ENCODE data around the gene RBM42. TPM values are rescaled to one million over a fixed set of nuclear protein-coding genes. Genes with fewer than 3 reads are reported as not detected.

The RBM42 gene
- polyA plus RNA-seq, 3 donors from 2014 or later = 51.4 to 91.8 (median 72.7) TPM

- peaks cover 13 to 26% (median 17%) of the 10 kb centered on the region in 3 donors for H3K36me3 Mint-ChIP-seq
- no peaks in the 10 kb centered on the region for H3K9me3 Mint-ChIP-seq
- H3K4me1 Mint-ChIP-seq = peaks cover 23 to 36% of the 10 kb centered on the region in 2 donors
- peak overlapping the region; percentile 95 to 100 (median 99) for H3K4me3 Mint-ChIP-seq
- DNase-seq = no peak
- peaks cover 5 to 8% (median 5%) of the 10 kb centered on the region in 3 donors for H3K27me3 Mint-ChIP-seq (ENCODE audit: low read depth in 3 of 3)
- H3K27ac Mint-ChIP-seq = peak overlapping the region; percentile 91 to 99 (median 98)
Observed at GRCh38 chr19:35629332-35629633, 447 bp downstream of the RBM42 start.

GRCh38 chr19:35633727-35634440, 5.0 kb downstream of the RBM42 start:
- H3K4me3 Mint-ChIP-seq = no peak overlapping the region
- no peak for DNase-seq
- no peaks in the 10 kb centered on the region for H3K9me3 Mint-ChIP-seq
- no peak overlapping the region for H3K27ac Mint-ChIP-seq
- peaks cover 13 to 38% (median 21%) of the 10 kb centered on the region in 3 donors for H3K36me3 Mint-ChIP-seq
- peaks cover under 1% of the 10 kb centered on the region in 3 donors for H3K27me3 Mint-ChIP-seq (ENCODE audit: low read depth in 3 of 3)
- H3K4me1 Mint-ChIP-seq = peaks cover 12 to 26% of the 10 kb centered on the region in 2 donors

GRCh38 chr19:35636651-35637050, 7.8 kb downstream of the RBM42 start:
- peaks cover 10 to 29% (median 17%) of the 10 kb centered on the region in 3 donors for H3K36me3 Mint-ChIP-seq

GRCh38 chr19:35637165-35637564, 8.3 kb downstream of the RBM42 start:
- H3K4me1 Mint-ChIP-seq = peaks cover 8% of the 10 kb centered on the region in 2 donors
- H3K27me3 Mint-ChIP-seq (ENCODE audit: low read depth in 3 of 3) = peaks cover 0 to 2% (median 0%) of the 10 kb centered on the region in 3 donors
- H3K27ac Mint-ChIP-seq = no peak overlapping the region
- H3K36me3 Mint-ChIP-seq = peaks cover 5 to 24% (median 12%) of the 10 kb centered on the region in 3 donors
- H3K9me3 Mint-ChIP-seq = no peaks in the 10 kb centered on the region
- DNase-seq = no peak
- no peak overlapping the region for H3K4me3 Mint-ChIP-seq

More at GRCh38 chr19:35636651-35637050, 7.8 kb downstream of the RBM42 start:
- peaks cover 6 to 11% of the 10 kb centered on the region in 2 donors for H3K4me1 Mint-ChIP-seq
- DNase-seq = no peak
- peaks cover 0 to 2% (median 0%) of the 10 kb centered on the region in 3 donors for H3K27me3 Mint-ChIP-seq (ENCODE audit: low read depth in 3 of 3)
- no peak overlapping the region for H3K4me3 Mint-ChIP-seq
- H3K27ac Mint-ChIP-seq = no peak overlapping the region
- H3K9me3 Mint-ChIP-seq = no peaks in the 10 kb centered on the region

GRCh38 chr19:35639321-35639639, 10.4 kb downstream of the RBM42 start:
- Mint-ChIP-seq H3K27me3 (ENCODE audit: low read depth in 3 of 3) (peaks cover 0 to 2% (median 0%) of the 10 kb centered on the region in 3 donors), H3K36me3 (peaks cover 0 to 11% (median 4%) of the 10 kb centered on the region in 3 donors), H3K4me1 (peaks cover 3 to 11% of the 10 kb centered on the region in 2 donors), H3K27ac (peak overlapping the region in 1 of 6 donors; percentile 54), H3K9me3 (no peaks in the 10 kb centered on the region), H3K4me3 (no peak overlapping the region)
- no peak for DNase-seq

GRCh38 chr19:35639863-35640262, 11.0 kb downstream of the RBM42 start:
- DNase-seq = no peak
- H3K27ac Mint-ChIP-seq = peak overlapping the region in 1 of 6 donors; percentile 54
- peaks cover 8 to 17% of the 10 kb centered on the region in 2 donors for H3K4me1 Mint-ChIP-seq
- H3K9me3 Mint-ChIP-seq = no peaks in the 10 kb centered on the region
- no peak overlapping the region for H3K4me3 Mint-ChIP-seq
- H3K36me3 Mint-ChIP-seq = peaks cover 0 to 11% (median 4%) of the 10 kb centered on the region in 3 donors
- H3K27me3 Mint-ChIP-seq (ENCODE audit: low read depth in 3 of 3) = peaks cover 0 to 2% (median 0%) of the 10 kb centered on the region in 3 donors

- DNase-seq = peak; percentile 31 to 47 (median 43)
- Mint-ChIP-seq H3K27me3 (ENCODE audit: low read depth in 3 of 3) (peaks cover 0 to 2% (median 0%) of the 10 kb centered on the region in 3 donors), H3K4me3 (peak within 1 kb of the TSS; percentile 38 to 72 (median 55)), H3K4me1 (peaks cover 16 to 27% of the 10 kb centered on the region in 2 donors), H3K36me3 (peaks cover 0 to 2% (median 0%) of the 10 kb centered on the region in 3 donors), H3K27ac (peak within 1 kb of the TSS in 4 of 6 donors; percentile 35 to 71 (median 56)), H3K9me3 (no peaks in the 10 kb centered on the region)
Observed at GRCh38 chr19:35641515-35642151, 12.8 kb downstream of the RBM42 start, which contains the start of gene ETV2. Gene ETV2 (plus strand): TSS chr19:35641745. CDS start chr19:35642461, 716 bp downstream.

- Mint-ChIP-seq H3K4me3 (peak overlapping the region; percentile 23 to 72 (median 55)), H3K27ac (peak overlapping the region in 1 of 6 donors; percentile 58), H3K36me3 (no peaks in the 10 kb centered on the region), H3K4me1 (peaks cover 16 to 27% of the 10 kb centered on the region in 2 donors), H3K27me3 (ENCODE audit: low read depth in 3 of 3) (peaks cover 0 to 2% (median 0%) of the 10 kb centered on the region in 3 donors), H3K9me3 (no peaks in the 10 kb centered on the region)
- no peak for DNase-seq
Observed at GRCh38 chr19:35642312-35642711, 13.5 kb downstream of the RBM42 start.

GRCh38 chr19:35642798-35643254, 14.0 kb downstream of the RBM42 start:
- H3K27ac Mint-ChIP-seq = no peak overlapping the region
- no peaks in the 10 kb centered on the region for H3K36me3 Mint-ChIP-seq
- DNase-seq = no peak

GRCh38 chr19:35643255-35644205, 14.7 kb downstream of the RBM42 start:
- DNase-seq = peak; percentile 79 to 83 (median 81)
- peaks cover 0 to 5% (median 3%) of the 10 kb centered on the region in 3 donors for H3K27me3 Mint-ChIP-seq (ENCODE audit: low read depth in 3 of 3)
- no peaks in the 10 kb centered on the region for H3K9me3 Mint-ChIP-seq
- H3K4me1 Mint-ChIP-seq = peaks cover 25 to 35% of the 10 kb centered on the region in 2 donors
- H3K4me3 Mint-ChIP-seq = peak overlapping the region; percentile 79 to 90 (median 84)
- peaks cover 0 to 2% (median 0%) of the 10 kb centered on the region in 3 donors for H3K36me3 Mint-ChIP-seq
- peak overlapping the region; percentile 60 to 90 (median 82) for H3K27ac Mint-ChIP-seq

More at GRCh38 chr19:35642798-35643254, 14.0 kb downstream of the RBM42 start:
- Mint-ChIP-seq H3K4me3 (peak overlapping the region; percentile 72 to 90 (median 82)), H3K4me1 (peaks cover 18 to 27% of the 10 kb centered on the region in 2 donors), H3K27me3 (ENCODE audit: low read depth in 3 of 3) (peaks cover 0 to 2% (median 0%) of the 10 kb centered on the region in 3 donors), H3K9me3 (no peaks in the 10 kb centered on the region)

- peak; percentile 89 to 94 (median 92) for DNase-seq
- peak overlapping the region; percentile 79 to 90 (median 84) for H3K4me3 Mint-ChIP-seq
- H3K9me3 Mint-ChIP-seq = no peaks in the 10 kb centered on the region
- H3K27me3 Mint-ChIP-seq (ENCODE audit: low read depth in 3 of 3) = peaks cover 0 to 4% (median 3%) of the 10 kb centered on the region in 3 donors
- H3K36me3 Mint-ChIP-seq = peaks cover 0 to 2% (median 0%) of the 10 kb centered on the region in 3 donors
- peaks cover 33 to 43% of the 10 kb centered on the region in 2 donors for H3K4me1 Mint-ChIP-seq
- H3K27ac Mint-ChIP-seq = peak overlapping the region; percentile 60 to 90 (median 82)
Observed at GRCh38 chr19:35644206-35644986, 15.6 kb downstream of the RBM42 start.

GRCh38 chr19:35644987-35645679, 16.3 kb downstream of the RBM42 start:
- peaks cover 0 to 2% (median 0%) of the 10 kb centered on the region in 3 donors for H3K36me3 Mint-ChIP-seq

More at GRCh38 chr19:35644987-35645679, 16.3 kb downstream of the RBM42 start:
- H3K9me3 Mint-ChIP-seq = no peaks in the 10 kb centered on the region
- peaks cover 33 to 45% of the 10 kb centered on the region in 2 donors for H3K4me1 Mint-ChIP-seq
- peaks cover 0 to 4% (median 3%) of the 10 kb centered on the region in 3 donors for H3K27me3 Mint-ChIP-seq (ENCODE audit: low read depth in 3 of 3)
- H3K27ac Mint-ChIP-seq = peak overlapping the region; percentile 60 to 90 (median 82)
- peak; percentile 34 to 46 (median 44) for DNase-seq
- H3K4me3 Mint-ChIP-seq = peak overlapping the region; percentile 79 to 90 (median 84)
